GM12891 (cell line): Measurements from ENCODE around the gene SCUBE1.

Experiments
- POLR2A ChIP-seq: IDR thresholded peaks from 2 replicates; pipeline ENCODE4 v1.6.1; 2011; ENCODE audit warnings: low read depth, low read length, control low read depth
- POLR2AphosphoS5 ChIP-seq: IDR thresholded peaks from 2 replicates; pipeline ENCODE4 v1.6.1; 2011; ENCODE audit warnings: low read depth, low read length, control low read depth
- POU2F2 ChIP-seq: IDR thresholded peaks from 2 replicates; pipeline ENCODE4 v1.6.1; 2011; ENCODE audit warnings: low read depth, mild to moderate bottlenecking, control low read depth, low read length, moderate library complexity
- SPI1 ChIP-seq: IDR thresholded peaks from 2 replicates; pipeline ENCODE4 v1.6.1; 2011; ENCODE audit warnings: low read depth, low read length, control low read depth
- TAF1 ChIP-seq: IDR thresholded peaks from 2 replicates; pipeline ENCODE4 v1.6.1; 2011; ENCODE audit warnings: low read depth, low read length, control low read depth

- TF ChIP-seq POLR2A (no peak), TAF1 (no peak), SPI1 (no peak), POLR2AphosphoS5 (no peak), POU2F2 (no peak)
These were observed 25.9 kb downstream of the SCUBE1 start for GRCh38 chr22:43317239-43317638.
